ENCODE data around the gene SLC12A6. TPM values are rescaled to one million over a fixed set of nuclear protein-coding genes. Genes with fewer than 3 reads are reported as not detected.

Gene SLC12A6
- total RNA-seq, 4 donors from 2014 or later: 26.9 to 36.9 (median 32.6) TPM

DNA sequence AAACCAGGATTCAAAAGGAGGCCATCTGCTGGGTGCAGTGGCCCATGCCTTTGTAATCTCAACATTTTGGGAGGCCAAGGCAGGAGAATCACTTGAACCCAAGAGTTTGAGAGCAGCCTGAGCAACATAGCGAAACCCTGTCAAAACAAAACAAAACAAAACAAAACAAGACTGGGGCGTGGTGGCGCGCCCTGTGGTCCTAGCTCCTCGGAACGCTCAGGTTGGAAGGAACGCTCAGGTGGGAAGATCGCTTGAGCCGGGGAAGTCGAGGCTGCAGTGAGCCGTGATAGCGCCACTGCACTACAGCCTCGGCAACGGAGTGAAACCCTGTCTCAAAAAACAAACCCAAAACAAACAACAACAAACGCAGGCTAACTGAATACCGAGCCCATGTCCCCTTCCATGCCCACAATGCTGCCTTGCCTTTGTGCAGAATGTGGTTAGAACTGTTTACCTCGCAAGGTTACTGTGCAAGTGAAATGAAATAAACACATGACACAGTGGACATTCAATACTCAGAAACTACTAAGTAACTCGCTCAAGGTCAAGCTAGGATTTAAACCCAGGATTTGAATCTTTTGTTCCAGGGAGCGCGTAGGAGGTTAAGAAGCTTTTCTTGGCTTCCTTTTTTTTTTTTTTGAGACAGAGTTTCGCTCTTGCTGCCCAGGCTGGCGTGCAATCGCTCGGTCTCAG lies 113.5 kb downstream of the SLC12A6 start:
- DNase-seq (ENCODE audit: low spot score in 2 of 2): no peak

DNA sequence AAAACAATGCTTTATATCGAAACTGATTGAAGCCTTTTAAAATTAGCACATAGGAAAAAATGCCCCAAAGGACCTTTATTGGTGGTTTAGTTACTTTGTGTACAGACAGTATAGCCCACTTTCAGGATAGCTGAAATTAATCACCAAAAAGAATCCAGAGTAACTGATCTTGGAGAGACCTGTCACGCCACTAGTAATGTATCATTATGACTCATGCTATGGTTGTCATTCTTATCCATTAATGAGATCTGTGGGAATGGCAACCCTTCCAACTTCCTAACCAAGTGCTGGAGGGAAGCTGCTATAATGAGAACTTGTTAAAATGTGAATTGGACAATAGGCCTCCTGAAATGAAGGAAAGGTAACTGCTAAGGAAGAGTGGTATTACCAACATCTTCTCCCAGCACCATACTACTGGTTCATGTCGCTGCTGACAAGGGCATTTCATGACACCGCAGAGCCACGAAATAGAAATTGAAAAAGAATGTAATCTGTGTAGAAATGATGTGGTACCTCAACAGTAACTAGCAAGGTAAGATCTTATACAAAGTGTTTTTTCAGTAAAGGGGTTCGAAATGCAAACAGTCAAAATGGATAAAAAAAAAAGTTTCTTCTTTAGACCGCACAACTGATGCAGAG lies 119.9 kb downstream of the SLC12A6 start:
- H3K36me3 ChIP-seq: no peaks in the 10 kb centered on the region
- TF ChIP-seq, protein P1, sequence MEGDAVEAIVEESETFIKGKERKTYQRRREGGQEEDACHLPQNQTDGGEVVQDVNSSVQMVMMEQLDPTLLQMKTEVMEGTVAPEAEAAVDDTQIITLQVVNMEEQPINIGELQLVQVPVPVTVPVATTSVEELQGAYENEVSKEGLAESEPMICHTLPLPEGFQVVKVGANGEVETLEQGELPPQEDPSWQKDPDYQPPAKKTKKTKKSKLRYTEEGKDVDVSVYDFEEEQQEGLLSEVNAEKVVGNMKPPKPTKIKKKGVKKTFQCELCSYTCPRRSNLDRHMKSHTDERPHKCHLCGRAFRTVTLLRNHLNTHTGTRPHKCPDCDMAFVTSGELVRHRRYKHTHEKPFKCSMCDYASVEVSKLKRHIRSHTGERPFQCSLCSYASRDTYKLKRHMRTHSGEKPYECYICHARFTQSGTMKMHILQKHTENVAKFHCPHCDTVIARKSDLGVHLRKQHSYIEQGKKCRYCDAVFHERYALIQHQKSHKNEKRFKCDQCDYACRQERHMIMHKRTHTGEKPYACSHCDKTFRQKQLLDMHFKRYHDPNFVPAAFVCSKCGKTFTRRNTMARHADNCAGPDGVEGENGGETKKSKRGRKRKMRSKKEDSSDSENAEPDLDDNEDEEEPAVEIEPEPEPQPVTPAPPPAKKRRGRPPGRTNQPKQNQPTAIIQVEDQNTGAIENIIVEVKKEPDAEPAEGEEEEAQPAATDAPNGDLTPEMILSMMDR (IDR thresholded peaks at IDR 0.05): no peak
- no peak for TF ChIP-seq POLR2A (IDR thresholded peaks at IDR 0.05)
- no peak for TF ChIP-seq EP300 (IDR thresholded peaks at IDR 0.05)
- H3K9me3 ChIP-seq: no peaks in the 10 kb centered on the region
- H3K4me1 ChIP-seq: no peaks in the 10 kb centered on the region
- H3K4me3 ChIP-seq: no peak overlapping the region
- no peak overlapping the region for H3K27ac ChIP-seq
- no peaks in the 10 kb centered on the region for H3K27me3 ChIP-seq
- no peak for DNase-seq (ENCODE audit: low spot score in 2 of 2)
- WGBS, 2 donors: 86 to 90% methylated on average over 7 of the region's 7 CpGs

More for the DNA sequence above, 113.5 kb downstream of the SLC12A6 start:
- Histone ChIP-seq H3K36me3 (peaks cover 0 to 20% (median under 1%) of the 10 kb centered on the region in 3 donors), H3K4me1 (peaks cover 0 to 28% (median 12%) of the 10 kb centered on the region in 4 donors), H3K9me3 (no peaks in the 10 kb centered on the region), H3K27ac (peak overlapping the region; percentile 82 to 91 (median 90)), H3K27me3 (no peaks in the 10 kb centered on the region), H3K4me3 (peak overlapping the region; percentile 80 to 95 (median 88))
- 53% methylated on average over 24 of the region's 24 CpGs for WGBS, 2 donors
- TF ChIP-seq, protein P1 (IDR thresholded peaks at IDR 0.05): no peak
- TF ChIP-seq POLR2A (IDR thresholded peaks at IDR 0.05): no peak
- no peak for TF ChIP-seq EP300 (IDR thresholded peaks at IDR 0.05)

DNA sequence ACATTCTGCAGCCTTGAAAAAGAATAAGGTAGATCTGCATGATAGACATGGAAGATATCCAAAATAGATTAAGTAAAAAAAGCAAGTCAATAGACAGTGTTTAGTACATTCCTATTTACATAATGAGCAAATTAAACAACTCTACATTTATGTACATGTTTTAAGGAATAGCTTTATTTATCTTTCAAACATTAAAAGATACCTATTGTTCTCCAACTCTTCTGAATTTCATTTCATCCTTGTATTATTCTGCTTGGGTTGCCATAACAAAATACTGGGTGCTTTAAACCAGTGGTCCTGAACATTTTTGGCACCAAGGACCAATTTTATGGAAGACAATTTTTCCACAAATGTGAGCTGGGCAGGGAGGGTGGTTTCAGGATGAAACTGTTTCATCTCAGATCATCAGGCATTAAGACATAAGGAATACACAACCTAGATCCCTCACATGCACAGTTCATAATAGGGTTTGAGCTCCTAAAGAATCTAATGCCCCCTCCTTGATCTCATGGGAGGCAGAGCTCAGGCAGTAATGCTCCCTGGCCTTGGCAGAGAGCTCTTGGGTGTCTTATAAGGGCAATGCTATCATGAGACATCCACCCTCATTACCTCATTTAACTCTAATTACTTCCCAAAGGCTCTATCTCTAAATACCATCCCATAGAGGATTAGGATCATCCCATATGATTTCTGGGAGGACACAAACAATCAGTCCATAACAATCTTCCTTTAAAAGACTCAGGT lies 120.9 kb downstream of the SLC12A6 start:
- DNase-seq (ENCODE audit: low spot score in 2 of 2): no peak
- Histone ChIP-seq H3K27ac (no peak overlapping the region), H3K4me1 (no peaks in the 10 kb centered on the region), H3K9me3 (no peaks in the 10 kb centered on the region), H3K4me3 (no peak overlapping the region), H3K36me3 (no peaks in the 10 kb centered on the region), H3K27me3 (no peaks in the 10 kb centered on the region)
- TF ChIP-seq, protein P1 (IDR thresholded peaks at IDR 0.05): no peak
- TF ChIP-seq POLR2A (IDR thresholded peaks at IDR 0.05) (no peak), EP300 (IDR thresholded peaks at IDR 0.05) (no peak)

DNA sequence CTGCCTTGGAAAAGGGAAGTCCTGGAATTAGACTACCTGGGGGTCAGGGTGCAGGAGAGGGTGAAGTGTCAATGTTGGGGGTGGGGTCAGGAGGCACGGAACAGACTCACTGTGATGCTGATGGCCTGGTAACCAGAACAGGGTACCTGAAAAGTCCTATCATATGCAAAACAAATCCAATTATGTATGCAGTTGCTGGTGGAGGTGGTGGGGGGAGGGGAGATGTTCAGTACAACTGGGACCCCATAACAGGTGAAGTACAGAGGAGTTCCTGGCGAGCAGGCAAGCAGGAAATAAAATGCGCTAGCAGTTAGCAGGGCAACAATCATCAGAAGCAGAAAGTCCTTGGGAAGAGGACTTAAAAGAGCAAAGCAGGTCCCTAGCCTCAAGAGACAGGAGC lies 123.4 kb downstream of the SLC12A6 start:
- TF ChIP-seq EP300 (IDR thresholded peaks at IDR 0.05): no peak
- TF ChIP-seq, protein P1 (IDR thresholded peaks at IDR 0.05): no peak
- no peak for TF ChIP-seq POLR2A (IDR thresholded peaks at IDR 0.05)
- Histone ChIP-seq H3K27me3 (no peaks in the 10 kb centered on the region), H3K4me3 (no peak overlapping the region), H3K4me1 (peaks cover 0 to 4% (median 1%) of the 10 kb centered on the region in 4 donors), H3K36me3 (no peaks in the 10 kb centered on the region), H3K27ac (no peak overlapping the region), H3K9me3 (no peaks in the 10 kb centered on the region)
- DNase-seq (ENCODE audit: low spot score in 2 of 2): no peak
- WGBS, 2 donors: 53 to 54% methylated on average over 3 of the region's 3 CpGs

DNA sequence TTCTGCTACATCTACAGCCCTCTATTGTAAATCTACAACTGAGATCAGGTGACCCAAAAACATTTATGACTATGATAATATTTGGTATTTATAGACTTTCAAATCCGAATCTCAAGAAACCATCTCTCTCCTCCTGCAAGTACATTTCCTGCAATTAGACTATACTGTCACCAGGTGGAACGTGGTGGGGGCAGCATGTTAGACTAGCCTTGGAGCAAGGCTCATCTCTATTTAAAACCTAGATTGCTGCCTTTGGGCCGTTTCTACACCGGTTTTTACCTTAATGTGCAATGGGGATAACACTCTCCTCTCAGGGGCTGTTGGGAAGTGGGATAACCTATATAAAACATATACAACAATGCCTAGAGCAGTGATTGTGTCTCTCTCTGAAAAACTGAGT lies 123.9 kb downstream of the SLC12A6 start:
- DNase-seq (ENCODE audit: low spot score in 2 of 2): no peak
- TF ChIP-seq, protein P1 (IDR thresholded peaks at IDR 0.05): no peak
- TF ChIP-seq EP300 (IDR thresholded peaks at IDR 0.05): no peak
- TF ChIP-seq POLR2A (IDR thresholded peaks at IDR 0.05): no peak
- no peaks in the 10 kb centered on the region for H3K36me3 ChIP-seq
- H3K4me1 ChIP-seq: peaks cover 0 to 9% (median 6%) of the 10 kb centered on the region in 4 donors
- H3K9me3 ChIP-seq: no peaks in the 10 kb centered on the region
- H3K27ac ChIP-seq: no peak overlapping the region
- H3K4me3 ChIP-seq: no peak overlapping the region
- 33 to 35% methylated on average over 4 of the region's 4 CpGs for WGBS, 2 donors
- no peaks in the 10 kb centered on the region for H3K27me3 ChIP-seq

All from tibial nerve (tissue), 4 donors.